ENCODE measurements around the gene GRIN2A. TPM values are rescaled to one million over a fixed set of nuclear protein-coding genes. Genes with fewer than 3 reads are reported as not detected.

GRIN2A gene
- total RNA-seq, 2 donors from 2014 or later, result 0.27 to 2.5 TPM

GRCh38 chr16:9738690-9739089, 443.5 kb downstream of the GRIN2A start:
- DNase-seq (ENCODE audit: low spot score) (no peak), ATAC-seq (ENCODE audit: insufficient number of reproducible peaks, low FRiP score, low read depth) (no peak)
- H3K27me3 ChIP-seq (replicated peaks; ENCODE audit: insufficient read depth), result no peaks in the 10 kb centered on the region
- no peaks in the 10 kb centered on the region for H3K36me3 ChIP-seq
- no peaks in the 10 kb centered on the region for H3K4me1 ChIP-seq (ENCODE audit: control insufficient read depth in 1 of 2, low read depth in 2 of 2)
- H3K4me3 ChIP-seq, result no peak overlapping the region
- H3K9me3 ChIP-seq, result no peaks in the 10 kb centered on the region
- no peak overlapping the region for H3K27ac ChIP-seq
- TF ChIP-seq, protein P1, sequence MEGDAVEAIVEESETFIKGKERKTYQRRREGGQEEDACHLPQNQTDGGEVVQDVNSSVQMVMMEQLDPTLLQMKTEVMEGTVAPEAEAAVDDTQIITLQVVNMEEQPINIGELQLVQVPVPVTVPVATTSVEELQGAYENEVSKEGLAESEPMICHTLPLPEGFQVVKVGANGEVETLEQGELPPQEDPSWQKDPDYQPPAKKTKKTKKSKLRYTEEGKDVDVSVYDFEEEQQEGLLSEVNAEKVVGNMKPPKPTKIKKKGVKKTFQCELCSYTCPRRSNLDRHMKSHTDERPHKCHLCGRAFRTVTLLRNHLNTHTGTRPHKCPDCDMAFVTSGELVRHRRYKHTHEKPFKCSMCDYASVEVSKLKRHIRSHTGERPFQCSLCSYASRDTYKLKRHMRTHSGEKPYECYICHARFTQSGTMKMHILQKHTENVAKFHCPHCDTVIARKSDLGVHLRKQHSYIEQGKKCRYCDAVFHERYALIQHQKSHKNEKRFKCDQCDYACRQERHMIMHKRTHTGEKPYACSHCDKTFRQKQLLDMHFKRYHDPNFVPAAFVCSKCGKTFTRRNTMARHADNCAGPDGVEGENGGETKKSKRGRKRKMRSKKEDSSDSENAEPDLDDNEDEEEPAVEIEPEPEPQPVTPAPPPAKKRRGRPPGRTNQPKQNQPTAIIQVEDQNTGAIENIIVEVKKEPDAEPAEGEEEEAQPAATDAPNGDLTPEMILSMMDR (IDR thresholded peaks at IDR 0.05), result no peak

- TF ChIP-seq, protein P1 (IDR thresholded peaks at IDR 0.05), result no peak
- H3K27ac ChIP-seq, result no peak overlapping the region
- DNase-seq (ENCODE audit: low spot score), result no peak
- H3K4me1 ChIP-seq (ENCODE audit: control insufficient read depth in 1 of 2, low read depth in 2 of 2), result no peaks in the 10 kb centered on the region
- H3K4me3 ChIP-seq, result no peak overlapping the region
- ATAC-seq (ENCODE audit: insufficient number of reproducible peaks, low FRiP score, low read depth), result no peak
- H3K36me3 ChIP-seq, result no peaks in the 10 kb centered on the region
- H3K9me3 ChIP-seq, result no peaks in the 10 kb centered on the region
- no peaks in the 10 kb centered on the region for H3K27me3 ChIP-seq (replicated peaks; ENCODE audit: insufficient read depth)
Observed at GRCh38 chr16:9736547-9736946, 445.7 kb downstream of the GRIN2A start.

DNA sequence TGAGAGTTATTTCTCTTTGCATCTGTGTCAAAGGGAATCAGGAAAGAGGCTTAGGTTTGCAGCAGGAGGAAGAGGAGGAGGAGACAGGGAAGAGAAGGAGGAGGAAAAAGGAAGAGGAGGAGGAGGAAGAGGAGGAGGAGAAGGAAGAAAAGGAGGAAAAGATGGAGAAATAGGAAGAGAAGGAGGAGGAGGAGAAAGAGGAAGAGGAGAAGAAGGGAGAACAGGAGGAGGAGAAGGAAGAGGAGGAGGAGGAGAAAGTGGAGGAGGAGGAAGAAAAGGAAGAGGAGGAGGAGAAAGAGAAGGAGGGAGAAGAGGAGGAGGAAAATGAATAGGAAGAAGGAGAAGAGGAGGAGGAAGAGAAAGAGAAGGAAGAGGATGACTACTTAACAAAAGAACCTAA, 459.1 kb downstream of the GRIN2A start:
- DNase-seq (ENCODE audit: low spot score) (no peak), ATAC-seq (ENCODE audit: insufficient number of reproducible peaks, low FRiP score, low read depth) (no peak)
- Histone ChIP-seq H3K4me1 (ENCODE audit: control insufficient read depth in 1 of 2, low read depth in 2 of 2) (no peaks in the 10 kb centered on the region), H3K27ac (no peak overlapping the region), H3K27me3 (replicated peaks; ENCODE audit: insufficient read depth) (no peaks in the 10 kb centered on the region), H3K4me3 (no peak overlapping the region), H3K9me3 (no peaks in the 10 kb centered on the region), H3K36me3 (no peaks in the 10 kb centered on the region)
- TF ChIP-seq, protein P1 (IDR thresholded peaks at IDR 0.05), result no peak

- H3K9me3 ChIP-seq, result no peaks in the 10 kb centered on the region
- no peaks in the 10 kb centered on the region for H3K36me3 ChIP-seq
- no peak for DNase-seq (ENCODE audit: low spot score)
- H3K27ac ChIP-seq, result no peak overlapping the region
- no peak for ATAC-seq (ENCODE audit: insufficient number of reproducible peaks, low FRiP score, low read depth)
- TF ChIP-seq, protein P1 (IDR thresholded peaks at IDR 0.05), result no peak
- no peaks in the 10 kb centered on the region for H3K27me3 ChIP-seq (replicated peaks; ENCODE audit: insufficient read depth)
- no peaks in the 10 kb centered on the region for H3K4me1 ChIP-seq (ENCODE audit: control insufficient read depth in 1 of 2, low read depth in 2 of 2)
- no peak overlapping the region for H3K4me3 ChIP-seq
Observed at GRCh38 chr16:9713907-9714306, 468.3 kb downstream of the GRIN2A start.

- Histone ChIP-seq H3K9me3 (no peaks in the 10 kb centered on the region), H3K36me3 (no peaks in the 10 kb centered on the region), H3K27ac (no peak overlapping the region), H3K27me3 (replicated peaks; ENCODE audit: insufficient read depth) (no peaks in the 10 kb centered on the region), H3K4me1 (ENCODE audit: control insufficient read depth in 1 of 2, low read depth in 2 of 2) (no peaks in the 10 kb centered on the region), H3K4me3 (no peak overlapping the region)
- ATAC-seq (ENCODE audit: insufficient number of reproducible peaks, low FRiP score, low read depth), result no peak
- no peak for DNase-seq (ENCODE audit: low spot score)
- TF ChIP-seq, protein P1 (IDR thresholded peaks at IDR 0.05), result no peak
Observed at GRCh38 chr16:9713156-9713555, 469.1 kb downstream of the GRIN2A start.
